ENCODE results near the gene SFXN5.

DNA sequence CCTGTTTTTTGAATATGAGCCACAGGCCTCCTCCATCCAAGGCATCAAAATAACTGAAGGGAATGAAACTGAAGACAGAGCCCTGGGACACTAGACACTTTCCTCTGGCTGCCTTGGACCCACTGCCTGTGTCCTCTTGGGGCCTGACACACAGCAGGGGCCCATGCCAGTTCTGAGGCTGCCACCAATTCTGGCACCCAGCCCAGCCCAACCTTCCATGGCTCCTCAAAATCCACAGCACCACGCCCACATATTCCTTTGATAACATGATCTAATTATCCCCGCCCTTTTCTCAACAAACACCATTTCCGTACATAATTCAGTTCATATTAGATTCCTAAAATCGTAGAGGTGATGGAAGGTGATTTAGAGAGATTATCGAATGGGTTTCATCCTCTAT lies 90.0 kb downstream of the SFXN5 start:
- TF ChIP-seq CTCF (IDR thresholded peaks at IDR 0.05) = no peak
- TF ChIP-seq POLR2A (IDR thresholded peaks at IDR 0.05) = no peak

Measured in heart left ventricle (tissue), 13 donors.